ENCODE measurements around the gene CNNM3.

The CNNM3 gene

GRCh38 chr2:96866986-96867755, 51.1 kb downstream of the CNNM3 start:
- no peak for DNase-seq

GRCh38 chr2:96867756-96868554, 51.9 kb downstream of the CNNM3 start:
- no peak for DNase-seq

GRCh38 chr2:96868555-96869280, 52.6 kb downstream of the CNNM3 start:
- peak; percentile 71 for DNase-seq

- peak; percentile 32 for DNase-seq
These were observed 53.3 kb downstream of the CNNM3 start for GRCh38 chr2:96869281-96869821.

- DNase-seq = peak; percentile 50
These were observed 54.0 kb downstream of the CNNM3 start, which contains the start of gene SEMA4C for GRCh38 chr2:96869822-96870625. Gene SEMA4C, minus strand, starts transcription at chr2:96870080. Its CDS starts 2,194 bp downstream, at chr2:96867886.

GRCh38 chr2:96870626-96871255, 54.7 kb downstream of the CNNM3 start:
- peak; percentile 71 for DNase-seq

- DNase-seq = no peak
These were observed 56.7 kb downstream of the CNNM3 start for GRCh38 chr2:96872591-96873349.

- no peak for DNase-seq
These were observed 57.6 kb downstream of the CNNM3 start for GRCh38 chr2:96873651-96874096.

GRCh38 chr2:96874198-96874831, 58.2 kb downstream of the CNNM3 start:
- DNase-seq = no peak

GRCh38 chr2:96875498-96876268, 59.6 kb downstream of the CNNM3 start:
- no peak for DNase-seq

GRCh38 chr2:96876269-96877041, 60.4 kb downstream of the CNNM3 start:
- no peak for DNase-seq

GRCh38 chr2:96877042-96877451, 61.0 kb downstream of the CNNM3 start:
- no peak for DNase-seq

GRCh38 chr2:96877631-96878092, 61.6 kb downstream of the CNNM3 start:
- no peak for DNase-seq

- DNase-seq = no peak
These were observed 62.1 kb downstream of the CNNM3 start for GRCh38 chr2:96878171-96878570.

GRCh38 chr2:96878796-96879544, 62.9 kb downstream of the CNNM3 start:
- DNase-seq = no peak

GRCh38 chr2:96879545-96880040, 63.5 kb downstream of the CNNM3 start:
- no peak for DNase-seq

- DNase-seq = no peak
These were observed 64.8 kb downstream of the CNNM3 start for GRCh38 chr2:96880891-96881273.
